ENCODE measurements around the gene DPH5. TPM values are rescaled to one million over a fixed set of nuclear protein-coding genes. Genes with fewer than 3 reads are reported as not detected.

Gene DPH5, protein sequence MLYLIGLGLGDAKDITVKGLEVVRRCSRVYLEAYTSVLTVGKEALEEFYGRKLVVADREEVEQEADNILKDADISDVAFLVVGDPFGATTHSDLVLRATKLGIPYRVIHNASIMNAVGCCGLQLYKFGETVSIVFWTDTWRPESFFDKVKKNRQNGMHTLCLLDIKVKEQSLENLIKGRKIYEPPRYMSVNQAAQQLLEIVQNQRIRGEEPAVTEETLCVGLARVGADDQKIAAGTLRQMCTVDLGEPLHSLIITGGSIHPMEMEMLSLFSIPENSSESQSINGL
- total RNA-seq (2012; rRNA removed) = 32.3 and 45.5 TPM in 2 replicates
- polyA plus RNA-seq (2012; rRNA removed) = 34.9 and 42.0 TPM in 2 replicates
- 9.5 and 24.6 TPM in 2 replicates for polyA plus RNA-seq (2012; cell fraction: cytosol; rRNA removed)
- 3.5 and 26.4 TPM in 2 replicates for polyA plus RNA-seq (2012; cell fraction: nucleus; rRNA removed; ENCODE audit: low replicate concordance)
- Bru-seq, nascent RNA = percentile 64 among the genes with signal in this experiment
- percentile 64 among the genes with signal in this experiment for BruChase-seq, experiment 1, labeled RNA remaining after a 6-hour chase
- BruChase-seq, experiment 2, labeled RNA remaining after a 2-hour chase = percentile 71 among the genes with signal in this experiment
- long read RNA-seq, transcript DPH5-203 (8 exons, 1,316 nt) = major isoform, 24 of 34 reads
- long read RNA-seq, partial matches to known transcripts = 0 of 34 reads
- long read RNA-seq, other reads (novel, unspliced or antisense) = 8 of 34 reads

DNA sequence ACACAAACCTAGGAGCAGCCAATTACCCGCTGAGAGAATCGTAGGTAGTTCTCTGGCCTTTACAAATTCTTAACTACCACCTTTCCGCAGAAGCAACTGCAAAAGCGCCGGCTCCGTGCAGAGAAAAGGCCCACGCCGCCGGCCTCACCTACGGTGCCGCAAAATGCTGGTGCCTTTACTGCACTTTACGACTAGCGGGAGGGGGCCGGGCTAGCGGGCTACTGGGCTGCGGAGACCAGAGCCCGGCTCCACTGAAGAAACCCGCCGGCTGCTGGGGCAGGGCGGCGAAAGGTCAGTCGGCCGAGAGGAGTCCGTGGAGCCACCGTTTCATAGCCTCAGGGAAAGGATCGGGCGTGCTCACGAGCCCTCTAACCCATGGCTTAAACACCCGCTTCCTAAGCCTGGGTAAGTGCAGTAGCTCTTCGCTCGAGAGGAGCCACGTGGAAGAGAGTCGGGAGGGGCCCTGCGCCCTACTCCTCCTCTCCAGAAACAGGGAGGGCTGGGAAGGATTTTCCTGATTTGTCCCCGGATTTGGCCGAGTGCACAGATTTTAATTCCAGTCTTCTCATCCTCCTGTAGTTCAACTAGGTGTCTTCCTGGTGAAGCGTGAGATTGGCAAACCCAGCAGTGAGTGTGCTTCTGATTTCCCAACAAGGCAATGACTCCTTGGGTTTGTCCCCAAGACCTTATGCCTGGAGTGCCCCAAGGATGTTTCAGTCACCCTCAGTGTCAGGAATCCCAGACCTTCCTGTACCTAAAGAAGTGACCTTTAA lies at the start of gene DPH5:
Gene DPH5 (minus strand): TSS at position 128 of the 773 bp plus-strand sequence. CDS start 341 bp downstream, outside the sequence.
- in situ Hi-C loops (cut with MboI; ENCODE audit: low sequenced_read_pairs) (loop anchor here (25.0 kb wide), 1 partner anchor 211 kb away; the partner anchor contains the start of gene S1PR1), intact Hi-C loops (cut with micrococcal nuclease) (loop anchor here (1.0 kb wide), 2 partner anchors 212 to 262 kb away; no protein-coding TSS in a partner anchor)

More for the DNA sequence above, at the start of gene DPH5:
- ATAC-seq (ENCODE audit: low read depth) (peak; percentile 98), DNase-seq (peak; percentile 91)
- WGBS, 2 experiments (ENCODE audit: extremely low coverage in 2 of 2, insufficient read length in 1 of 2) = 0% methylated on average over 18 of the region's 37 CpGs; no CpG with 5 or more reads in 1 of the 2 experiments
- dilution Hi-C loops (cut with HindIII; ENCODE audit: low sequenced_read_pairs, unreplicated experiment) = no loop called here
- Histone ChIP-seq H3K9me1 (ENCODE audit: insufficient read depth, low read length) (no peaks in the 10 kb centered on the region; the same call in 1 of the 2 replicates), H4K20me1 (ENCODE audit: insufficient read depth, low read length) (no peaks in the 10 kb centered on the region), H3K79me1 (ENCODE audit: low read depth in 1 of 2, low read length in 2 of 2) (peaks cover 17 to 47% of the 10 kb centered on the region in 2 experiments; a peak in 3 of 4 replicates), H4K91ac (ENCODE audit: insufficient read depth, low read depth, low read length) (peak within 1 kb of the TSS; percentile 71), H2AK5ac (ENCODE audit: low read depth, low read length) (peak within 1 kb of the TSS; percentile 91; the same call in 1 of the 2 replicates), H3K4me2 (ENCODE audit: low read depth, low read length) (peak within 1 kb of the TSS; percentile 96), H3K27me3 (ENCODE audit: control insufficient read depth, insufficient read depth, low read length) (no peaks in the 10 kb centered on the region), H3K14ac (replicated peaks; ENCODE audit: low read depth, low read length) (peak within 1 kb of the TSS; percentile 98), H4K8ac (ENCODE audit: low read depth in 2 of 2, low read length in 2 of 2) (peak within 1 kb of the TSS; percentile 90 to 99), H3K9ac (ENCODE audit: low read depth, low read length) (peak within 1 kb of the TSS; percentile 98), H3K4ac (ENCODE audit: low read depth, low read length) (peak within 1 kb of the TSS; percentile 97), H3K56ac (ENCODE audit: extremely low read depth, insufficient read depth, low read length) (peak within 1 kb of the TSS; percentile 98), H3K27ac (ENCODE audit: insufficient read depth, low read length) (peak within 1 kb of the TSS; percentile 97), H3K36me3 (ENCODE audit: control insufficient read depth, insufficient read depth, low read length) (no peaks in the 10 kb centered on the region), H2BK15ac (ENCODE audit: low read depth, low read length) (peak within 1 kb of the TSS; percentile 80; the same call in 1 of the 3 replicates), H3K4me1 (ENCODE audit: control insufficient read depth, insufficient read depth, low read length) (0 out of 2 replicates have a peak, but pooled peaks cover 2% of the 10 kb centered on the region), H2AFZ (replicated peaks; ENCODE audit: low read length, poor library complexity) (peak within 1 kb of the TSS; percentile 97), H2BK120ac (ENCODE audit: low read depth, low read length) (peak within 1 kb of the TSS; percentile 87), H3K23ac (ENCODE audit: low read depth, low read length) (peak within 1 kb of the TSS; percentile 96), H2BK20ac (ENCODE audit: low read depth, low read length) (peak within 1 kb of the TSS; percentile 50; the same call in 1 of the 2 replicates), H4K5ac (ENCODE audit: low read depth, low read length) (peak within 1 kb of the TSS; percentile 88), H3K18ac (ENCODE audit: low read depth, low read length) (peak within 1 kb of the TSS; percentile 91), H2BK5ac (ENCODE audit: low read depth, low read length, poor library complexity, severe bottlenecking) (peak within 1 kb of the TSS; percentile 86), H2AK9ac (replicated peaks; ENCODE audit: low read depth, low read length, poor library complexity) (peak within 1 kb of the TSS; percentile 88), H3K4me3 (ENCODE audit: insufficient read depth, low read depth, low read length) (peak within 1 kb of the TSS; percentile 82), H3K9me3 (ENCODE audit: control insufficient read depth, insufficient read depth, low read length) (no peaks in the 10 kb centered on the region)
- POLR2A ChIA-PET (ENCODE audit: unreplicated experiment) = no interaction called here
- TSS peak; percentile 51 for BruUV-seq (replicated peaks)
- no peak for TF ChIP-seq BHLHE40 (IDR thresholded peaks at IDR 0.05; ENCODE audit: low read depth, low read length)
- TF ChIP-seq POLR2A (IDR thresholded peaks at IDR 0.05; ENCODE audit: low read depth, low read length) = peak; percentile 89
- TF ChIP-seq MAZ (IDR thresholded peaks at IDR 0.05; ENCODE audit: borderline replicate concordance, low read depth, low read length) = peak; percentile 88
- no peak for TF ChIP-seq RFX5 (IDR thresholded peaks at IDR 0.05; ENCODE audit: low read depth, low read length)
- no peak for TF ChIP-seq CHD1 (IDR thresholded peaks at IDR 0.05; ENCODE audit: low read depth, low read length)
- TF ChIP-seq CEBPB (IDR thresholded peaks at IDR 0.05; ENCODE audit: low read depth, low read length) = peak; percentile 80
- CTCF ChIA-PET = no interaction called here
